HG02970 (cell line): ENCODE data around the gene STAT3.

Source experiments
- ATAC-seq: cut with Tn5 transposase; IDR thresholded peaks from one replicate; pipeline ENCODE4 v1.9.1; 2021; ENCODE audit warnings: mild to moderate bottlenecking, moderate library complexity, moderate number of reproducible peaks; ENCODE audit not compliant: unreplicated experiment, low FRiP score

STAT3 gene

DNA sequence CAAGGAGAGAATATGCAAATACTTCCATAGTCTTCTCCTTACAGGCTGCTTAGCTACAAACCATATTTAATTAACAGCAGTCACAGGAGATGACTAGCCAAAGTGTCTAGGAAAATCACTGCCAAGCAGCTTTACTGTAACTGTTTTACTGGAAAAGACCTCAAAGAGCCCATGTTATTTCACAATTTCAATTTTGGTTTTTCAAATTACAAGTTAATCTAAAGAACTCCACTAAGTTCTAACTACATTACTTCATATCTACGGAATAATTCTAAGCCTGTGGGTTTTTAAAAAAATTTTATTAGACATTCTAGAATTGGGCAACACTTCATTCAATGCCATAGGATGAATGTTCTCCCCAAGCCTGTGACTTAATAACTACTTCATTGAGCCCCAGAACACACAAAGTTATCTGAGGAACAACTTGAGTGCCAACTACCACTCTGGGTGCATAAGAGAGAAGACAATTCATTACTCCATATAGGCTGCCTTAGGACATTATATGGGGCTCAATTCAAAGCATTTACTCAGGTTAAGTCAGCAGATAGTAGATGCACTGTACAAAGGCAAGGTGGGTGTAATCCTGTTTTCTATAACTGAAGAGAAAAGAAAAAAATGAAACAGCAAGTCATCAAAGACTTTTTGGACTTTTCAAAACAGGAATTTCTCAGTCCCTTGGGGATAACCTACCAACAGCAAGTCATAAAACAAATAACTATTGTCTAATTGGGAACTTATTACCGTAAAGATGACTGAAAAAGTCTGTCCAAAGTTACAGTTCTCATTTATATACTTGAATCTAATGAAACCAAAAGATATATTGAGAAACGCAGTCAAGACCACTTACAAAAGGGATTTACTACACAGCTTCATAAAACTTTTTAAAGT is 33.0 kb downstream of the STAT3 start:
- ATAC-seq, result no peak

- no peak for ATAC-seq
Observed at GRCh38 chr17:42348104-42348503, 40.1 kb downstream of the STAT3 start.

- no peak for ATAC-seq
Observed at GRCh38 chr17:42347606-42348005, 40.6 kb downstream of the STAT3 start.

- ATAC-seq, result no peak
Observed at GRCh38 chr17:42347198-42347597, 41.0 kb downstream of the STAT3 start.

DNA sequence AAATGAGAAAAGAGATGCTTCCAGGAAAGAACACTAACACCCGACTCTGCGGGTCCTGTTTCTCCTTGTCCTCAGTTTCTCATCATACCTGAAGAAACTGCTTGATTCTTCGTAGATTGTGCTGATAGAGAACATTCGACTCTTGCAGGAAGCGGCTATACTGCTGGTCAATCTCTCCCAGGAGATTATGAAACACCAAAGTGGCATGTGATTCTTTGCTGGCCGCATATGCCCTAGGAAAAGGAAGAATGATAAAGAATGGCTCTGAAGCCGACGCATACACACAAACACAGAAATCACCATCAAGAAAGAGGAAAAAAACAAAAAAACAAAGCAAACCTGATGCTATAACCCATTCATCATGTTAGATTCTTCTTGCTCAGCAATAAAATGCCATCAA is 41.8 kb downstream of the STAT3 start:
- ATAC-seq, result no peak

DNA sequence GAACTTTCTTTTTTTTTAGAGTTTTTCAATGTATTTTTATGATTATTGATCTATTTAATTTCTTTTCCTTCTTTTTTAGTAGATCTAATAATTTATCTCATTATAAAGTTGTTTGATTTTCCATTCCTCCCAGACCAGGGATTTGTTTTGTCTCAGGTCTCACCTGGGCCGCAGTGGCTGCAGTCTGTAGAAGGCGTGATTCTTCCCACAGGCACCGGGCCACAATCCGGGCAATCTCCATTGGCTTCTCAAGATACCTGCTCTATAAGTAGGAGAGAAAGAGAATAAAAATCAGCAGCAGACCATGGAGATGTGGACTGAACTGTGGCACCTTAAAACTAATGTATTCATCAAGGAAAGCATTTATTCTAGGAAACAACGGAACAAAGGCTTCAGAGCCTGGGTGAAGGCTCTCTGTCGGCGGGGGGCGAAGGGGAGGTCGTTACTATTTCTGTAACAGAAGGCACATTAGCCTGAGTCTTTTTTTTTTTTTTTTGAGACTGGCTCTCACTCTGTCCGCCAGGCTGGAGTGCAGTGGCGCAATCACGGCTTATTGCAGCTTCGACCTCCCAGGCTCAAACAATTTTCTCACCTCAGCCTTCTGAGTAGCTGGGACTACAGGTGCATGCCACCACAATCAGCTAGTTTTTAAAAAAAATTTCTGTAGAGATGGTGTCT is 42.7 kb downstream of the STAT3 start:
- ATAC-seq, result no peak

GRCh38 chr17:42342242-42343008 is 45.8 kb downstream of the STAT3 start:
- no peak for ATAC-seq

GRCh38 chr17:42341568-42341967 is 46.7 kb downstream of the STAT3 start:
- no peak for ATAC-seq

DNA sequence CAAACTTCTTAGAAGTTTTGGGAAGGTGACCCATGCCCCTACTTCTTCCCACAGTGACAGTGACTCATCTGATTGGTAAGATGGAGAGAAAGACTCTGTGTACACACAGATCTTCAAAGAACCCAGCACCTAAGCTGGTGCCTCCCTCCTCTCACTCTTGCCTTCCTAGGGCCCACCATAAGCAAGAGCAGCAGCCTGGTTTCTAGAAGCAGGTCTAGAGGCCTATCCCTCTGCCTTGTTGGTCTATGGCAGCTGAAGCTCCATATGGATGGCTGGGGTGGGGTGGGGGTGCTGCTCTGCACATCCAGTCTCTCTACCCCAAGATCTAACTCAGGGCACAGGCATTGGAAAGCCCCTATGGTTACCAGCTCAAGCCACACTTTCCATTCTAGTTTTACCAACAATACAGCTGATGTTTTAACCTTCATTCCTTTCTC is 47.5 kb downstream of the STAT3 start:
- no peak for ATAC-seq

DNA sequence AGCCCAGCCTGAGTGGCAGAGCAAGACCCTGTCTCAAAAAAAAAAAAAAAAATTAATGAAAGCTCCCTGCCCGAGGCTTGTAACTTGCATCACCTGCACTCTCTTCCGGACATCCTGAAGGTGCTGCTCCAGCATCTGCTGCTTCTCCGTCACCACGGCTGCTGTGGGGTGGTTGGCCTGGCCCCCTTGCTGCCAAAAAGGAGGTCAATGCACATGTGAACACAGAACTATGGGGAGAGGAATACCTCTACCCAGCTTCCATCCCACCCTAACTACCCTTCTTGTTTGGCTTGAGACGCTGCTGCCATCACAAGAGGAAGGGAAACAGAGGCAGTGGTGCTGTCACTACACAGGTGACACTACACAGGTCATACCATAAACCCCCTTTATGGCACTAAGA is 49.0 kb downstream of the STAT3 start:
- ATAC-seq, result no peak

GRCh38 chr17:42338427-42338985 is 49.7 kb downstream of the STAT3 start:
- ATAC-seq, result no peak

DNA sequence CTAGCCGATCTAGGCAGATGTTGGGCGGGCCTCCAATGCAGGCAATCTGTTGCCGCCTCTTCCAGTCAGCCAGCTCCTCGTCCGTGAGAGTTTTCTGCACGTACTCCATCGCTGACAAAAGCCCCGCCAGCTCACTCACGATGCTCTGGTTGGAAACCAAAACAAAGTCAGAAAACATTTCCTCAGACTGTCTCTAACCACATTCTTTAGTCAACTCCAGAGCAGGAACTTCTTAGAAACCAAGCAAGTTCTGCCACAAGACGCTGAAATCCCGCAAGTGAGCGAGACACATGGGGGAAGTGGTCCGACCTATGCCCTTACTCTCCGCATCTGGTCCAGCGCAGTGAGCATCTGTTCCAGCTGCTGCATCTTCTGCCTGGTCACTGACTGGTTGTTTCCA is 50.8 kb downstream of the STAT3 start:
- ATAC-seq, result no peak

GRCh38 chr17:42334677-42335076 is 53.6 kb downstream of the STAT3 start:
- no peak for ATAC-seq

GRCh38 chr17:42333053-42333452 is 55.2 kb downstream of the STAT3 start:
- ATAC-seq, result no peak

DNA sequence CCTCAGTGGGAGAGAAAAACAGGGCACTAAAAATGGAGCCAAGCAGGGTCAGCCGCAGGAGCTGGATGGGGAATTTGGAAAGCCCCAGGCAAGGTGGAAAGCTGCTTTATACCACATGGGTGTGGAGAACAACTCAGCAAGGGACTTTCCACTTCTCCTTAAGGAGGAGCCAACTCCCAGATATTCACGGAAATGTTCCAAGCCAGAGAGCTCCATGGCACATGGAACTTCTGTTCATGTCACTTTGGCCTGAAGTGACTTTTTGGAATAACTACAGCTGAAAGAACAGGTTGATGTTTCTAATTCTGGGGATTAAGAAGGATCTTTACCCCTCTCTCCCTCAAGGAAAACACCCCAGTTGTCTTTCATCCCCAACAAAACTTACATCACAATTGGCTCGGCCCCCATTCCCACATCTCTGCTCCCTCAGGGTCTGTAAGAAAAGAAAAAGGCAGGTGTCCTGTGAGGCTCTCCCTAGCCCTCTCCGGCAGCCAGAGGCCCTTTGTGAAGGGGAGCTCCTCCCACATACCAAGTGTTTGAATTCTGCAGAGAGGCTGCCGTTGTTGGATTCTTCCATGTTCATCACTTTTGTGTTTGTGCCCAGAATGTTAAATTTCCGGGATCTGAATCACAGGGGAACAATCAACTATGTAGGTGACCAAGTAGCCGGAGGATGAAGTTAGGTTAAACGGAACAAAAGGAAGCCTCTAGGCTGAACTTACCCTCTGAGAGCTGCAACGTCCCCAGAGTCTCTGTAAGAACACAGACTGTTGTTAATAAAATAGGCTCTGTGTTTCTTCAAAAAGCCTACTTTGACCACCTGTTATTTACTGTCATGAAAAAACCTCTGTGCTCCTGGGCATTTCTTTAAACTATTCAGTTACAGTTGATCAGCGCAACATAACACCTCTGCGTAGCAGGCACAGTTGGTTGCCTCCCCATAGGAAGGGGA is 58.9 kb downstream of the STAT3 start:
- ATAC-seq, result no peak

DNA sequence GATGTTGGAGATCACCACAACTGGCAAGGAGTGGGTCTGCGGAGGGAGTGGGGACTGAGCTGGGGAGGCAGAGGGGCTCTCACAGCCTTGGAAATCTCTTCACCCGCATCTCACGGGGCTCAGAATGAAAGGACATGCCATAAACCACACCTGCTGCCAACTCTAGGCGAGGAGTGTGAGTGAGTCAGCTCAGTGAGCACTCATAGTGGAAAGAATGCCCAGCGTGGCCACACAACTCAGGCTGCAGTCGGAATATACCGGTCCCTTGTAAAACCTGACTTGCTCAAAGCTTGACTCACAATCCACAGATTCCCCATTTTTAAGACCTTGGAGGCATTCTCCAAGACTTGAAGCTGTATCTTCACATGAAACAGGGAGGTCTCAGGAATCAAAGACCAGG is 63.2 kb downstream of the STAT3 start:
- no peak for ATAC-seq

GRCh38 chr17:42323268-42323773 is 64.9 kb downstream of the STAT3 start:
- peak; percentile 10 for ATAC-seq

DNA sequence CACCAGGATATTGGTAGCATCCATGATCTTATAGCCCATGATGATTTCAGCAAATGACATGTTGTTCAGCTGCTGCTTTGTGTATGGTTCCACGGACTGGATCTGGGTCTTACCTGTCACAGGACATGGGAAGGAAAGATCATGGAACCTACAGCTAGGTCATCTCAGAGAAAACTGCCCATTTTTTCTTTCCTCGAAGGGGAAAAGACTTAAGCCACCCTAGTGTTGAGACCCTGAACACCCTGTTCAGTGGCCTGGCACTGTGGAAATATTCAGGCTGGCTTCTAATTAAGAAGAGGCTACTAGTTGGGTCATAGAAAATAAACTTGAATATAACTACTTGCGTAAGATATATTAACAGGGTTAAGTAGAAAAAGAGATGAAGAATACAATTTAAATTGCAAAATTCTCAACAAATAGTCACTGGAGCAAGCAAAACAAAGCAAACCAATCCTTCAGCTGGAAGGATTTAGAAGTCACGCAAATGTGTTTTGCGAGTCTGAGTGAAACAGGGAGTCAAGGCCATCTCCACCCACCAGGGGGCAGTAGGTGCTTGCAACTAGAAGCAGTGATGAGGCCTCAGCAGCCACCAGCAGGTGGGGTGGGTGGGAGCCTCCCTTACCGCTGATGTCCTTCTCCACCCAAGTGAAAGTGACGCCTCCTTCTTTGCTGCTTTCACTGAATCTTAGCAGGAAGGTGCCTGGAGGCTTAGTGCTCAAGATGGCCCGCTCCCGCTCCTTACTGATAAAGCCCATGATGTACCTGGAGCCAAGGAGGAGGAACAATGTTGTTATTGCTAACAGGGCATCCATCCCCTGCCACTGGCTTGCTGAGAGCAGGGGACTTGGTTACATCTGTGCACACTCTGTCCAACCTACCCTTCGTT is 65.6 kb downstream of the STAT3 start:
- peak; percentile 60 for ATAC-seq
